ENCODE measurements around the gene WASF1.
"Not testable (repeated sequence)": the region's sequence is repeated elsewhere in the genome, so short reads cannot be mapped to it uniquely, and the experiment has no call there.

WASF1 gene

GRCh38 chr6:110083875-110084585, 95.4 kb downstream of the WASF1 start:
- DNase-seq, result no peak

- DNase-seq, result no peak
Measured at GRCh38 chr6:110075406-110075805, 104.1 kb downstream of the WASF1 start.

- DNase-seq, result not testable (repeated sequence)
Measured at GRCh38 chr6:110073474-110073873, 106.0 kb downstream of the WASF1 start.

- DNase-seq, result no peak
Measured at GRCh38 chr6:110068592-110068967, 110.9 kb downstream of the WASF1 start.

GRCh38 chr6:110067837-110068591, 111.5 kb downstream of the WASF1 start:
- DNase-seq, result no peak

GRCh38 chr6:110064744-110065524, 114.5 kb downstream of the WASF1 start:
- DNase-seq, result no peak

GRCh38 chr6:110063594-110064263, 115.7 kb downstream of the WASF1 start:
- no peak for DNase-seq

GRCh38 chr6:110055387-110055735, 124.1 kb downstream of the WASF1 start:
- no peak for DNase-seq

- no peak for DNase-seq
Measured at GRCh38 chr6:110054664-110055386, 124.6 kb downstream of the WASF1 start.

GRCh38 chr6:110053395-110054240, 125.9 kb downstream of the WASF1 start:
- no peak for DNase-seq

GRCh38 chr6:110050440-110050813, 129.0 kb downstream of the WASF1 start:
- DNase-seq, result no peak

All from activated CD4-positive, alpha-beta T cell treated with anti-CD3 and anti-CD28 coated beads, Interleukin-2, amount 50 U/mL, for 1 hour (primary cell).